H1 (cell line): Measurements from ENCODE around the gene IPO11. TPM values are rescaled to one million over a fixed set of nuclear protein-coding genes. Genes with fewer than 3 reads are reported as not detected.

Experiments used
- CTCF ChIA-PET: fragments of 300-600 bp; sonication (Branson Sonifier 250); formaldehyde crosslinking; loops from one replicate; lab custom pipeline; 2021; ENCODE audit not compliant: partially characterized antibody; lab: Charles Lee
- POLR2A ChIA-PET: fragments of 300-600 bp; sonication (Branson Sonifier 250); formaldehyde crosslinking; loops from one replicate; lab custom pipeline; 2021; ENCODE audit warnings: inconsistent platforms; ENCODE audit not compliant: partially characterized antibody; lab: Charles Lee
- DNase-seq, 2 experiments: peaks; one replicate each; pipeline versions ENCODE4 v3.0.0 to v3.0.0-alpha.2; 2010 to 2022; ENCODE audit warnings: low spot score in 2 of 2, low read depth in 1 of 2, mixed read lengths in 1 of 2
- FAIRE-seq: peaks from 2 replicates; lab custom pipeline; 2011; peaks lifted over from hg19 to GRCh38; lab: Jason Lieb, UNC
- H2AFZ ChIP-seq: 2 replicates; pipeline ENCODE4 v1.8.1; 2012; ENCODE audit warnings: low read length, inconsistent platforms
- H2AK5ac ChIP-seq: 2 replicates; pipeline ENCODE4 v1.6.1; 2013; ENCODE audit warnings: low read depth, low read length
- H2BK120ac ChIP-seq: replicated peaks from 2 replicates; pipeline ENCODE3; 2013; ENCODE audit warnings: low read depth, low read length, inconsistent platforms
- H2BK12ac ChIP-seq: 2 replicates; pipeline ENCODE4 v1.6.1; 2013; ENCODE audit warnings: low read depth, low read length
- H2BK15ac ChIP-seq: 2 replicates; pipeline ENCODE4 v1.6.1; 2013; ENCODE audit warnings: low read length
- H2BK20ac ChIP-seq: 2 replicates; pipeline ENCODE4 v1.6.1; 2013; ENCODE audit warnings: low read length
- H2BK5ac ChIP-seq: 2 replicates; pipeline ENCODE4 v1.6.1; 2013; ENCODE audit warnings: low read depth, low read length
- H3K14ac ChIP-seq: 2 replicates; pipeline ENCODE4 v1.6.1; 2013; ENCODE audit warnings: inconsistent platforms; ENCODE audit not compliant: insufficient read length
- H3K18ac ChIP-seq: 2 replicates; pipeline ENCODE4 v1.6.1; 2013; ENCODE audit warnings: low read length; ENCODE audit errors: extremely low read depth
- H3K23ac ChIP-seq: 2 replicates; pipeline ENCODE4 v1.6.1; 2013; ENCODE audit warnings: inconsistent platforms; ENCODE audit not compliant: insufficient read length
- H3K23me2 ChIP-seq: 2 replicates; pipeline ENCODE4 v1.6.1; 2013; ENCODE audit warnings: low read depth, low read length
- H3K27ac ChIP-seq: 2 replicates; pipeline ENCODE4 v1.6.1; 2011; ENCODE audit warnings: low read depth, low read length, inconsistent platforms
- H3K27me3 ChIP-seq, 4 experiments: replicated peaks in 1 of 4; 1 replicate in 1 of 4; 2 replicates in 3 of 4; pipeline versions ENCODE4 v1.6.1 to v1.8.1; 2011 to 2013; ENCODE audit warnings: low read length in 3 of 4, mild to moderate bottlenecking in 3 of 4, inconsistent platforms in 2 of 4, mixed read lengths in 2 of 4, moderate library complexity in 1 of 4; ENCODE audit not compliant: control insufficient read depth in 3 of 4, insufficient read depth in 3 of 4; ENCODE audit errors: extremely low read depth in 1 of 4
- H3K36me3 ChIP-seq, 4 experiments: 2 replicates each; pipeline versions ENCODE4 v1.6.1 to v1.8.1; 2011 to 2013; ENCODE audit warnings: mild to moderate bottlenecking in 4 of 4, low read length in 3 of 4, moderate library complexity in 2 of 4, control low read depth in 1 of 4, inconsistent platforms in 1 of 4; ENCODE audit not compliant: insufficient read depth in 4 of 4, control insufficient read depth in 2 of 4
- H3K4ac ChIP-seq: replicated peaks from 2 replicates; pipeline ENCODE3; 2013; ENCODE audit warnings: low read length, low read depth, mixed read lengths, inconsistent platforms; ENCODE audit not compliant: insufficient read length
- H3K4me1 ChIP-seq, 4 experiments: replicated peaks in 1 of 4; 1 replicate in 1 of 4; 2 replicates in 3 of 4; pipeline versions ENCODE4 v1.6.1 to v1.8.1; 2011 to 2013; ENCODE audit warnings: low read length in 3 of 4, inconsistent platforms in 2 of 4, mixed read lengths in 1 of 4; ENCODE audit not compliant: insufficient read depth in 4 of 4, control insufficient read depth in 3 of 4
- H3K4me2 ChIP-seq, 2 experiments: 2 replicates each; pipeline versions ENCODE4 v1.6.1 to v1.8.1; 2011 to 2013; ENCODE audit warnings: low read depth in 2 of 2, low read length in 2 of 2, control low read depth in 1 of 2, inconsistent platforms in 1 of 2, mild to moderate bottlenecking in 1 of 2; ENCODE audit not compliant: insufficient read depth in 1 of 2
- H3K4me3 ChIP-seq, 4 experiments: fragments of 200-600, 300-600 bp in 1 of 4; sonication (generic), shearing (Covaris generic), sonication (Bioruptor Twin) in 1 of 4; 2 replicates each; pipeline versions ENCODE4 v1.5.1 to v1.8.1; 2011 to 2016; ENCODE audit warnings: low read length in 4 of 4, low read depth in 3 of 4, control low read depth in 2 of 4, inconsistent platforms in 2 of 4, mild to moderate bottlenecking in 2 of 4, mixed read lengths in 1 of 4, moderate library complexity in 1 of 4; ENCODE audit not compliant: insufficient read depth in 2 of 4; ENCODE audit errors: extremely low read depth in 1 of 4
- H3K56ac ChIP-seq: replicated peaks from 2 replicates; pipeline ENCODE3; 2013; ENCODE audit warnings: low read depth, mild to moderate bottlenecking, mixed read lengths, low read length, inconsistent platforms; ENCODE audit not compliant: insufficient read length
- H3K79me1 ChIP-seq: 2 replicates; pipeline ENCODE4 v1.6.1; 2013; ENCODE audit warnings: low read depth, low read length, control low read depth
- H3K79me2 ChIP-seq, 2 experiments: 2 replicates each; pipeline versions ENCODE4 v1.6.1 to v1.8.1; 2012 to 2013; ENCODE audit warnings: low read length in 2 of 2, mild to moderate bottlenecking in 2 of 2, inconsistent platforms in 1 of 2; ENCODE audit not compliant: insufficient read depth in 2 of 2, control insufficient read depth in 1 of 2
- H3K9ac ChIP-seq, 4 experiments: replicated peaks in 1 of 4; 1 replicate in 1 of 4; 2 replicates in 3 of 4; pipeline versions ENCODE4 v1.6.1 to v1.8.1; 2011 to 2013; ENCODE audit warnings: low read depth in 3 of 4, low read length in 3 of 4, control low read depth in 2 of 4, mild to moderate bottlenecking in 2 of 4, moderate library complexity in 2 of 4, inconsistent platforms in 1 of 4; ENCODE audit errors: extremely low read depth in 1 of 4
- H3K9me3 ChIP-seq, 2 experiments: 2 replicates each; pipeline versions ENCODE4 v1.6.1 to v1.8.1; 2012 to 2013; ENCODE audit warnings: mild to moderate bottlenecking in 2 of 2, moderate library complexity in 2 of 2, control low read depth in 1 of 2, inconsistent platforms in 1 of 2, low read depth in 1 of 2, low read length in 1 of 2, mixed read lengths in 1 of 2; ENCODE audit not compliant: insufficient read depth in 2 of 2
- H4K20me1 ChIP-seq, 2 experiments: replicated peaks in 1 of 2; 2 replicates each; pipeline versions ENCODE3 to v1.8.1; 2011 to 2013; ENCODE audit warnings: inconsistent platforms in 2 of 2, low read length in 2 of 2, mild to moderate bottlenecking in 1 of 2; ENCODE audit not compliant: insufficient read depth in 2 of 2, control insufficient read depth in 1 of 2
- H4K5ac ChIP-seq: 2 replicates; pipeline ENCODE4 v1.6.1; 2013; ENCODE audit warnings: low read length, low read depth, mixed read lengths, inconsistent platforms; ENCODE audit not compliant: insufficient read length
- H4K8ac ChIP-seq: 2 replicates; pipeline ENCODE4 v1.8.0; 2013; ENCODE audit warnings: mild to moderate bottlenecking, moderate library complexity, low read length, inconsistent platforms; ENCODE audit not compliant: insufficient read depth; ENCODE audit errors: extremely low read depth
- H4K91ac ChIP-seq: replicated peaks from 2 replicates; pipeline ENCODE3; 2013; ENCODE audit warnings: low read length, mixed read lengths, inconsistent platforms; ENCODE audit not compliant: insufficient read length
- BRCA1 ChIP-seq: IDR thresholded peaks from 2 replicates; pipeline ENCODE4 v1.6.1; 2012; ENCODE audit warnings: low read depth, low read length, improper control_type of control experiment
- CBX5 ChIP-seq: fragments of 300-800, 300-1000 bp; sonication (generic); IDR thresholded peaks from 2 replicates; pipeline ENCODE4 v1.7.1; 2016; ENCODE audit warnings: antibody characterized with exemption, low read length, low read depth
- GTF2F1 ChIP-seq: IDR thresholded peaks from 2 replicates; pipeline ENCODE4 v1.6.1; 2012; ENCODE audit warnings: low read depth, low read length, improper control_type of control experiment, borderline replicate concordance
- MAFK ChIP-seq: IDR thresholded peaks from 2 replicates; pipeline ENCODE4 v1.6.1; 2012; ENCODE audit warnings: low read depth, mild to moderate bottlenecking, improper control_type of control experiment, low read length
- POLR2A ChIP-seq, 2 experiments: IDR thresholded peaks; 1 replicate in 1 of 2; 2 replicates in 1 of 2; pipeline ENCODE4 v1.6.1; 2011; ENCODE audit warnings: low read depth in 2 of 2, low read length in 2 of 2, mild to moderate bottlenecking in 2 of 2; ENCODE audit errors: control extremely low read depth in 1 of 2
- RXRA ChIP-seq: IDR thresholded peaks from 2 replicates; pipeline ENCODE4 v1.6.1; 2011; ENCODE audit warnings: low read depth, mild to moderate bottlenecking, low read length, moderate library complexity; ENCODE audit not compliant: insufficient read depth
- TBP ChIP-seq: IDR thresholded peaks from 2 replicates; pipeline ENCODE4 v1.6.1; 2011; ENCODE audit warnings: low read depth, low read length, improper control_type of control experiment
- WGBS, 2 experiments: shearing (Covaris generic) in 1 of 2; methylation state at CpG; one replicate each; pipeline versions ENCODE4 v1.1.6 to v1.1.7; 2013 to 2015; ENCODE audit warnings: low lambda C conversion rate in 2 of 2, mixed read lengths in 2 of 2, inconsistent platforms in 1 of 2, low coverage in 1 of 2, missing lambda C conversion rate in 1 of 2; ENCODE audit not compliant: insufficient replicate concordance in 2 of 2, insufficient coverage in 1 of 2, insufficient read length in 1 of 2; ENCODE audit errors: extremely low coverage in 1 of 2, missing lambda C conversion rate in 1 of 2; 5-methylcytosine and 5-hydroxymethylcytosine counted together
- polyA plus RNA-seq, 7 experiments: library from polyadenylated mRNA; depleted of rRNA in 3 of 7; stranded (reverse) in 5 of 7; unstranded in 2 of 7; fragments of >200 nt in 5 of 7; fragments of 200-250 nt in 2 of 7; gene quantifications; 1 replicate in 5 of 7; 2 replicates in 1 of 7; 4 replicates in 1 of 7; pipeline versions ENCODE4 v1.2.1 to v1.2.3, GENCODE V29; 2011 to 2013; ENCODE audit warnings: missing spikeins in 2 of 7, mixed read lengths in 2 of 7
- total RNA-seq: library from RNA; stranded (reverse); fragmentation: NEBNext Ultra II Directional; extraction: Animal tissue kit (Norgen Biotek cat#: 25700); gene quantifications from 2 replicates; pipeline ENCODE4 v1.2.1, GENCODE V29; 2021

Gene IPO11
- total and polyA plus RNA-seq, 2 of the 8 experiments (the other 6 are each of a cell fraction or from before 2014, with no cell fraction given): 23.6 to 64.4 TPM

- Histone ChIP-seq H3K9me3 (no peaks in the 10 kb centered on the region), H2BK120ac (no peak overlapping the region), H2AFZ (no peak overlapping the region), H3K4ac (no peak overlapping the region), H4K20me1 (no peaks in the 10 kb centered on the region), H3K14ac (no peak overlapping the region), H2BK20ac (no peak overlapping the region), H2AK5ac (no peak overlapping the region), H3K9ac (no peak overlapping the region), H3K18ac (no peak overlapping the region), H4K91ac (no peak overlapping the region), H3K23ac (no peak overlapping the region), H3K27ac (no peak overlapping the region), H2BK12ac (no peak overlapping the region), H3K79me1 (no peaks in the 10 kb centered on the region), H4K5ac (no peak overlapping the region), H4K8ac (no peak overlapping the region), H2BK5ac (no peak overlapping the region), H3K4me2 (no peak overlapping the region), H2BK15ac (no peak overlapping the region), H3K4me3 (no peak overlapping the region), H3K27me3 (no peaks in the 10 kb centered on the region), H3K79me2 (no peaks in the 10 kb centered on the region), H3K23me2 (no peaks in the 10 kb centered on the region), H3K56ac (no peak overlapping the region), H3K36me3 (peaks cover 0 to 3% (median 0%) of the 10 kb centered on the region in 4 experiments; a peak in 2 of 8 replicates), H3K4me1 (no peaks in the 10 kb centered on the region)
- TF ChIP-seq BRCA1: no peak
- no peak for TF ChIP-seq GTF2F1
- no peak for TF ChIP-seq POLR2A (IDR thresholded peaks at IDR 0.05; ENCODE audit: control extremely low read depth in 1 of 2, low read depth in 2 of 2, low read length in 2 of 2)
- TF ChIP-seq CBX5: no peak
- TF ChIP-seq MAFK: no peak
- TF ChIP-seq RXRA: no peak
- TF ChIP-seq TBP: no peak
- WGBS, 2 experiments: 84% methylated on average over 2 of the region's 2 CpGs; no CpG with 5 or more reads in 1 of the 2 experiments
- DNase-seq: no peak
- POLR2A ChIA-PET: no interaction called here
- CTCF ChIA-PET: no interaction called here
- FAIRE-seq: no peak
Observed at GRCh38 chr5:62536783-62537182, 124.2 kb downstream of the IPO11 start.
